Left lung (tissue), 10 donors: ENCODE data around the gene RDH14. TPM values are rescaled to one million over a fixed set of nuclear protein-coding genes. Genes with fewer than 3 reads are reported as not detected.

Source experiments
- ATAC-seq: fragments of 200-7000 bp; cut with Tn5 transposase; one replicate; pipeline ENCODE4 v1.9.1; 2020; ENCODE audit warnings: moderate library complexity
- DNase-seq, 4 donors: peaks; one replicate each; pipeline ENCODE4 v3.0.0-alpha.2; 2013 to 2020
- H3K27ac ChIP-seq, 2 donors: fragments of 200-600 bp; sonication (generic) in 1 of 2; one replicate each; pipeline versions ENCODE4 v1.5.0 to v1.8.0; 2020 to 2021
- H3K27me3 ChIP-seq, 2 donors: fragments of 200-600 bp; sonication (generic) in 1 of 2; one replicate each; pipeline versions ENCODE4 v1.5.0 to v1.8.0; 2020 to 2021
- H3K36me3 ChIP-seq, 2 donors: fragments of 200-600 bp; sonication (generic) in 1 of 2; one replicate each; pipeline versions ENCODE4 v1.5.0 to v1.8.0; 2020 to 2021
- H3K4me1 ChIP-seq, 2 donors: fragments of 200-600 bp; one replicate each; pipeline ENCODE4 v1.8.0; 2021
- H3K4me3 ChIP-seq, 2 donors: fragments of 200-600 bp; sonication (generic) in 1 of 2; one replicate each; pipeline versions ENCODE4 v1.5.0 to v1.8.0; 2020 to 2021; ENCODE audit warnings: mild to moderate bottlenecking in 1 of 2
- H3K9me3 ChIP-seq, 2 donors: fragments of 200-600 bp; sonication (generic) in 1 of 2; one replicate each; pipeline versions ENCODE4 v1.5.0 to v1.8.0; 2020 to 2021
- intact Hi-C, 2 donors: fragments of 100-400 bp; cut with DNase I; formaldehyde crosslinking; loops; one replicate each; pipeline versions ENCODE4 v1.11.2 to v1.14.2; 2022
- polyA plus RNA-seq, 6 donors: library from polyadenylated mRNA; unstranded; fragments of 120-200 nt; gene quantifications; one replicate each; pipeline ENCODE4 v1.2.1, GENCODE V29; 2013; ENCODE audit not compliant: insufficient read length in 6 of 6
- total RNA-seq, 2 donors: library from RNA; stranded (reverse); fragmentation: NEBNext Ultra II Directional; extraction: Animal tissue kit (Norgen Biotek cat#: 25700); gene quantifications; one replicate each; pipeline ENCODE4 v1.2.1, GENCODE V29; 2021
- TF ChIP-seq, protein P1 (sequence below), 2 donors: fragments of 200-600 bp; sonication (generic) in 1 of 2; IDR thresholded peaks; one replicate each; pipeline versions ENCODE4 v1.5.0 to v1.8.0; 2021; ENCODE audit warnings: antibody characterized with exemption in 2 of 2
- donor health status: DM: no; HTN: yes; CAD: no.
- donor health status: DM: no; HTN: no; CAD: no.

The RDH14 gene
- total and polyA plus RNA-seq, 8 donors: 19.6 to 45.6 (median 40.3) TPM

DNA sequence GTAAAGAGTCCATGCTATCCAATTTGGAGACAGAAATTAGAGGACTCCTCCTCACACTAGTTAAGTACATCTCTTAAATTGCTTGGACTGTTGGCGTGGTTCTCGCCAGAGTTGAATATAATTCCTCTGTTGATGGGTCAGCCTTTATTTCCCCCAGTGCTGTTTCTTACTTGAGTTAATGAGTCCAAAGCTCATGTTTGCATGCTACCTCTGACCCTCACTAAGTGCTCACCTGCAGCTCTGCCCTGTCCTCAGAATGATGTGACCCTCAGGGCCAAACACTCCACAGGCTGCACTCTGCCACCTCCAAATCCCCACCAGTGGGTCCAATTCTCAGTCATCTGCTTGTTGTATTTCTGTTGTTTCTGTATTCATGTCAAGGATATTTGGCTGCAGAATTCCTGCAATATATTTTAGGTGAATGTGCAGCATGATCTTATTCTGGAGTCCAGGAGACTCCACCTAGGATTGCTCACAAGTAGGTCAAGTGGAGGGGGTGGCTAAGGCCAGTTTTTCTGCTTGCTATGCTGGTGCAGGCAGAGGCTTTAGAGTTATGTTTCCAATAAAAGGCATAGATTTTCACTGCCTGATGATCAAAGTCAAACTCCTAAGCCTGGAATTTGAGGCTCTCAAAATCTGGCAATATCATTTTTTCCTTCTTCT is 37.8 kb downstream of the RDH14 start:
- Histone ChIP-seq H3K27ac (no peak overlapping the region), H3K9me3 (no peaks in the 10 kb centered on the region), H3K27me3 (no peaks in the 10 kb centered on the region), H3K4me3 (no peak overlapping the region), H3K36me3 (no peaks in the 10 kb centered on the region), H3K4me1 (peaks cover 5% of the 10 kb centered on the region in 2 donors)
- DNase-seq: no peak
- peak; percentile 68 for ATAC-seq
- TF ChIP-seq, protein P1, sequence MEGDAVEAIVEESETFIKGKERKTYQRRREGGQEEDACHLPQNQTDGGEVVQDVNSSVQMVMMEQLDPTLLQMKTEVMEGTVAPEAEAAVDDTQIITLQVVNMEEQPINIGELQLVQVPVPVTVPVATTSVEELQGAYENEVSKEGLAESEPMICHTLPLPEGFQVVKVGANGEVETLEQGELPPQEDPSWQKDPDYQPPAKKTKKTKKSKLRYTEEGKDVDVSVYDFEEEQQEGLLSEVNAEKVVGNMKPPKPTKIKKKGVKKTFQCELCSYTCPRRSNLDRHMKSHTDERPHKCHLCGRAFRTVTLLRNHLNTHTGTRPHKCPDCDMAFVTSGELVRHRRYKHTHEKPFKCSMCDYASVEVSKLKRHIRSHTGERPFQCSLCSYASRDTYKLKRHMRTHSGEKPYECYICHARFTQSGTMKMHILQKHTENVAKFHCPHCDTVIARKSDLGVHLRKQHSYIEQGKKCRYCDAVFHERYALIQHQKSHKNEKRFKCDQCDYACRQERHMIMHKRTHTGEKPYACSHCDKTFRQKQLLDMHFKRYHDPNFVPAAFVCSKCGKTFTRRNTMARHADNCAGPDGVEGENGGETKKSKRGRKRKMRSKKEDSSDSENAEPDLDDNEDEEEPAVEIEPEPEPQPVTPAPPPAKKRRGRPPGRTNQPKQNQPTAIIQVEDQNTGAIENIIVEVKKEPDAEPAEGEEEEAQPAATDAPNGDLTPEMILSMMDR (IDR thresholded peaks at IDR 0.05): no peak
- intact Hi-C loops: loop anchor here in 1 of 2 donors (10.0 kb wide), 1 partner anchor 842 kb away; no protein-coding TSS in a partner anchor

DNA sequence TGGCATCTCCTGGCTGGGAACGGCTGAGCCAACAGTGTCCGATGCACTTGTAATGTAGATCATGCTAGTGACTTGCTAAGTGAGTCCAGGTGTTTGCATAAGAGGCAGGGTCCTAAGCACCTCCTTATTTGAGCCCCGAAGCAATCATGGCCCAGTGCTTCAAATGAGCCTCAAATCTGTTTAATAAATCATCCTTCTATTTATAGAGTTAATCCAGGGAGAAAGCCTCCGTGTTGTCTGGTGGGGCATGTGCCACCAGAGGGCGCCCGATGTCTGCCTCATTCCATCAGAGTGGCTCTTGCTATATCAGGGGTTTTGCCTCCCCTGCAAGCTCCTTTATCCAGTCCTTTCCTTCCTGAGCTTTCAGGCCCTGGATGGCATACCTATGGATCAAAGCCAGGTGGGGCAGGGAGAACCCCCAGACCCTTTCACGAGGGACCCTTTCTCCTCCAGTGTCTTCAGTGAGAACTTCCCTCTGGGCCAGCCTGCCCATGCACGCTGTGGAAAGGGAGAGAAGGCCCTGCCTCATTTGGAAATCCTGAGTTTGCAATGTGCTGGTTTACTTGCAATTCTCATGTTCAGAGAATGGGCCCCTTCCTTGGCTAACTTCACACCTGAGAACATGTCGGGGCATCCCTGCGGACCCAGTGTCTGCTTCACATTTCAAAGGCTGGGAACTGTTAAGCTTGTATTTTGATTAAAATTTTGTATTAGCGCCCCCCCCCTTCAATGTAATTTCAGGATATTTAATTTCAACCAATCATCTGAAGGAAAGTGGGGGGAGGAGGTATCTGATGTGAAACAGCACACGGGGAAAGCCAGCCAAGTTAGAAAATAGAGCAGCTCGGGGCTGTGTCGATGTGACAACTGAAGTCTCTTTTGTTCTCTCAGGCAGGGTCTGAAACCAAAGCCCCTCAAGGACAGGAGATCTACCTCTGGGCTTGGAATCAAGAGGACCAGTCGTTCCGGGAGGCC is 39.7 kb downstream of the RDH14 start:
- ATAC-seq (peak; percentile 93), DNase-seq (peak; percentile 66 to 92 (median 86))
- H3K36me3 ChIP-seq: no peaks in the 10 kb centered on the region
- no peak overlapping the region for H3K4me3 ChIP-seq
- H3K9me3 ChIP-seq: no peaks in the 10 kb centered on the region
- no peaks in the 10 kb centered on the region for H3K27me3 ChIP-seq
- peaks cover 5% of the 10 kb centered on the region in 2 donors for H3K4me1 ChIP-seq
- H3K27ac ChIP-seq: no peak overlapping the region
- TF ChIP-seq, protein P1 (IDR thresholded peaks at IDR 0.05): peak; percentile 78 to 83
- intact Hi-C loops: loop anchor here in 1 of 2 donors (10.0 kb wide), 1 partner anchor 844 kb away; no protein-coding TSS in a partner anchor

DNA sequence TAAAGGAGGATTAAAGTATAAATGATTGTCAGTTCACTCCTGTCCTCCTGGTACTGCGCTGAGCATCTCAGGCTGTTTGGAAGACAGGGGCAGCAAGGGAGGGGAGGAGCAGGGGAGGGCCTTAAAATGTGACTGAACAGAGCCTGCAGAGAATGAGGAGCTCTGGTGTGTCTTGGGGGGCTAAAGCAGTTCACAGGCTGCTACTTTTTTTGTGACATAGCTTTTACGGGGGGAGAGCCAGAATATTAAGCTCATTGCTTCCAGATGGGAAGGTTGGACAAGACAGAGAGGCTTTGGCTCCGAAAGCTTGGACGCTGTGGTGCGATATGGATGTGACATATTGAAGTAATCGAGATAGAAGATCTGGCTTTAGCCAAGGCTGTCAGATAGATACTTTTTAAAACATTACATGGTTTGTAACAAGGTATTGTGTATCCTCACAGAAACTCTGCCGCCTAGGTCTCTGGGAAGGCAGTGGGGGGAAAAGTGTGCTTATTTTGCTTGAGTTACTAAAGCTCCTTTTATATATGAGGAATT is 40.5 kb downstream of the RDH14 start:
- Histone ChIP-seq H3K36me3 (no peaks in the 10 kb centered on the region), H3K27me3 (no peaks in the 10 kb centered on the region), H3K4me1 (peaks cover 5% of the 10 kb centered on the region in 2 donors), H3K4me3 (no peak overlapping the region), H3K27ac (no peak overlapping the region), H3K9me3 (no peaks in the 10 kb centered on the region)
- TF ChIP-seq, protein P1 (IDR thresholded peaks at IDR 0.05): no peak
- DNase-seq (no peak), ATAC-seq (no peak)
- intact Hi-C loops: loop anchor here in 1 of 2 donors (10.0 kb wide), 2 partner anchors 845 to 1345 kb away; no protein-coding TSS in a partner anchor

DNA sequence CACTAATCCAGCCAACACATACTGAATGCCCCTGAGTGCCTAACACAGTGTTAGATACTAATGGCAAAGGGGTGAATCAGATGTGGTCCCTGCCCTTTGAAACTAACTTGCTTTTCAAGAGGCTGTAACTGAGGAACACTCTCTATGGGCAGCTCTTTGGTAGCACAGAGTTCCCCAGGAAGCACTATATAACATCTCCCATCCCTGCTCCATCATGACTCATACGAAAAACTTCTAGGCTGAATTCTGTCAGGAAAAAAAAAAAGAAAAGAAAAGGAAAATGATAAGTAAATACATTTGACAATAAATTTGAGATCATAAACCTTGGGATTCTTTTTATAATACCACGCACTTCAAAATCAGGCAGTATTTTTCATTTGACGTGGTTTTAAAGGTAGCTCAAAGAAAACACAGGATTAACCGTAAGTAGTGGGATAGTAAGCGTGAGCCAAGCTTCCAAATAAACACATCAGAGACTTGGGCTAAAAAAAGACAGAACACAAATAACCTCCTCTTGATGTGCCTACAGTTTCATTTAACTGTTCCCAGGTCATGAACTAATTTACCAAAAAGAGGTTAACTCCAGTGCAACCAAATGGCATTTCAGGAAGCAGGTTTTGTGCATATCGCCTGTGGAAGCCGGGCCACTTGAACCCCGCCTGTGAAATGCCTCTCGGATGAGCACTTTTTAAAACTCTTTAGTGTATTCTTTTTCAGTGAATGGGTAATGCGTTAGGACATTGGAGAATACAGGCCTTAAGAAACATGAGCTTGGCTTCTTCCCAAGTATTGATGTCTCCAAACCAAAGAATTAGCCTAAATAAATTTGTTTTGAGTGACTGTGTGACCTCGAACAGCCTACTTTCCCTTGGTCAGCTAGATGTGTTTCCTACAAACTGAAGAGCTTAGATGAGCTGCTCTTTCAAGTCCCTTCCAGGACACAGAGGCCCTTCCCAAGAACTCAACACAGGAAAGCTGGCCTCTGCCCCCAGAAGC is 42.0 kb downstream of the RDH14 start:
- H3K4me3 ChIP-seq: no peak overlapping the region
- intact Hi-C loops: loop anchor here in 1 of 2 donors (10.0 kb wide), 1 partner anchor 1346 kb away; no protein-coding TSS in a partner anchor
- ATAC-seq: no peak

More for the DNA sequence above, 42.0 kb downstream of the RDH14 start:
- no peaks in the 10 kb centered on the region for H3K9me3 ChIP-seq
- DNase-seq: no peak
- H3K27ac ChIP-seq: peak overlapping the region in 1 of 2 donors; percentile 5
- H3K4me1 ChIP-seq: peaks cover 5% of the 10 kb centered on the region in 2 donors
- H3K36me3 ChIP-seq: no peaks in the 10 kb centered on the region
- TF ChIP-seq, protein P1 (IDR thresholded peaks at IDR 0.05): no peak
- H3K27me3 ChIP-seq: no peaks in the 10 kb centered on the region
